Nasal cavity respiratory epithelium epithelial cell of viscerocranial mucosa (primary cell): Measurements from ENCODE around the gene WDSUB1. TPM values are rescaled to one million over a fixed set of nuclear protein-coding genes. Genes with fewer than 3 reads are reported as not detected.

Experiments
- total RNA-seq: library from RNA; depleted of rRNA; stranded (reverse); fragments of >200 nt; gene quantifications from 2 replicates; pipeline ENCODE4 v1.2.3, GENCODE V29; 2014

The WDSUB1 gene
- total RNA-seq = 14.7 and 21.6 TPM in 2 replicates

GRCh38 chr2:159285929-159286708 lies at the start of gene WDSUB1:
TSS of gene WDSUB1 (minus strand) at chr2:159286703. CDS start at chr2:159283069, 3,634 bp downstream.

